Endothelial cell of umbilical vein (primary cell): ENCODE data around the gene SMOC2.

ENCODE experiments used
- CTCF ChIP-seq, 2 donors: IDR thresholded peaks; 1 replicate in 1 of 2; 2 replicates in 1 of 2; pipeline ENCODE4 v1.5.1; 2011; ENCODE audit warnings: low read length in 2 of 2, mild to moderate bottlenecking in 2 of 2, moderate library complexity in 2 of 2, control low read depth in 1 of 2, inconsistent platforms in 1 of 2, low read depth in 1 of 2; ENCODE audit not compliant: insufficient read depth in 1 of 2; ENCODE audit errors: extremely low read depth in 1 of 2
- EZH2 ChIP-seq: IDR thresholded peaks from 2 replicates; pipeline ENCODE4 v1.6.1; 2012; ENCODE audit warnings: borderline replicate concordance, low read depth, mild to moderate bottlenecking, moderate library complexity, low read length, inconsistent platforms; ENCODE audit not compliant: severe bottlenecking
- FOS ChIP-seq: IDR thresholded peaks from 2 replicates; pipeline ENCODE4 v1.6.1; 2011; ENCODE audit warnings: mild to moderate bottlenecking, low read length, moderate library complexity, borderline replicate concordance; ENCODE audit not compliant: insufficient read depth
- JUN ChIP-seq: IDR thresholded peaks from 2 replicates; pipeline ENCODE4 v1.6.1; 2011; ENCODE audit warnings: borderline replicate concordance, low read depth; ENCODE audit not compliant: insufficient read length, insufficient read depth
- MAX ChIP-seq: IDR thresholded peaks from 2 replicates; pipeline ENCODE4 v1.6.1; 2011; ENCODE audit not compliant: insufficient read depth, insufficient read length
- MYC ChIP-seq: IDR thresholded peaks from one replicate; pipeline ENCODE4 v1.6.1; 2011; ENCODE audit warnings: mild to moderate bottlenecking, low read depth, low read length
- POLR2A ChIP-seq: IDR thresholded peaks from 2 replicates; pipeline ENCODE4 v1.6.1; 2012; ENCODE audit warnings: low read depth, mild to moderate bottlenecking, control low read depth, low read length
- POLR2AphosphoS5 ChIP-seq: IDR thresholded peaks from 2 replicates; pipeline ENCODE4 v1.6.1; 2012; ENCODE audit warnings: low read depth, mild to moderate bottlenecking, control low read depth, low read length, moderate library complexity; ENCODE audit not compliant: insufficient read depth

- no peak for TF ChIP-seq MAX
- TF ChIP-seq CTCF (IDR thresholded peaks at IDR 0.05; ENCODE audit: extremely low read depth in 1 of 2, insufficient read depth in 1 of 2, low read depth in 1 of 2, low read length in 2 of 2): no peak
- no peak for TF ChIP-seq EZH2
- no peak for TF ChIP-seq POLR2A
- TF ChIP-seq FOS: no peak
- TF ChIP-seq MYC: no peak
- no peak for TF ChIP-seq POLR2AphosphoS5
- TF ChIP-seq JUN: no peak
Observed at GRCh38 chr6:168447282-168447681, 6.3 kb downstream of the SMOC2 start.
